CD4-positive, alpha-beta T cell treated with Interleukin-1 beta for 1 hour (primary cell): ENCODE data around the gene TEKT5.
"Not testable (repeated sequence)": the region's sequence is repeated elsewhere in the genome, so short reads cannot be mapped to it uniquely, and the experiment has no call there.

ENCODE experiments used
- DNase-seq, 2 donors: peaks; one replicate each; pipeline ENCODE4 v3.0.0-alpha.2; 2020 to 2022

Gene TEKT5

GRCh38 chr16:10684511-10685151 lies 10.1 kb downstream of the TEKT5 start:
- DNase-seq = no peak

GRCh38 chr16:10683170-10683569 lies 11.6 kb downstream of the TEKT5 start:
- no peak for DNase-seq

DNA sequence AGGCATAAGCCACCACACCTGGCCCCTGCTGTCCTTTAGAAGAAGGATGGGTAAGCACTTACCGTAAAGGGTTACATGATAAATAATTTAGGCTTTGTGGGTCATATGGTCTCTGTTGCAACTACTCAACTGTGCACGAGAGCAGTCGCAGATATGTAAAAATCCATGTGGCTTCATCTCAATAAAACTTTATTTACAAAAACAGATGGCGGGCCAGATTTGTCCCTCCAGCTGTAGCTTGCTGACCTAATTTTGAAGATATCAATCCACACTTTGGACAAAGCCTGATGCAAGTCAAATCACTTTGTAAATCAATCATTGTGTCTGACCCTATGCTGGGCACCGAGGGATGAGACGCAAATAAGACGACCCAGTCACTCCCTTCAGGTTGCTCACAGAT lies 12.1 kb downstream of the TEKT5 start:
- no peak for DNase-seq

GRCh38 chr16:10681310-10682308 lies 13.1 kb downstream of the TEKT5 start:
- no peak for DNase-seq

DNA sequence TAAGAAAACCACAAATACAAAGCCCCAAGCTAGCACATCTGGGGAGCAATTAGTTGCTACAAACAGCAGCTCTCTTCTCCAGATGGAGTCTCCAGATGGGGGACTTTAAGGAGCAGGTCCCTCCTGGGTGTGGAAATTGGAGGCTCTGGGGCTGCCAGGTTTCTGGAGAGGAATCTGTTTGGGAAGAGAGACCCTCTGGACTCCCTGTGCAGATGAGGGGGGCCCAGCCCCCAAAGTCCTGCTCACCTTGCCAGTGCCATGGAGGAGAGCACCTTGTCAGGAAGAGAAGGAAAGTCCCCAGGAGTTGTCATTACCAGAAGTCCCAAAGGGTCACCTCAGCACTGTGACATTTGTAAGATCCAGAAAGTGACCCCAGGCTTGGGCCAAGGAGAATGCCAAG lies 14.8 kb downstream of the TEKT5 start:
- DNase-seq = no peak

- not testable (repeated sequence) for DNase-seq
Measured at GRCh38 chr16:10679441-10679840, 15.3 kb downstream of the TEKT5 start.

DNA sequence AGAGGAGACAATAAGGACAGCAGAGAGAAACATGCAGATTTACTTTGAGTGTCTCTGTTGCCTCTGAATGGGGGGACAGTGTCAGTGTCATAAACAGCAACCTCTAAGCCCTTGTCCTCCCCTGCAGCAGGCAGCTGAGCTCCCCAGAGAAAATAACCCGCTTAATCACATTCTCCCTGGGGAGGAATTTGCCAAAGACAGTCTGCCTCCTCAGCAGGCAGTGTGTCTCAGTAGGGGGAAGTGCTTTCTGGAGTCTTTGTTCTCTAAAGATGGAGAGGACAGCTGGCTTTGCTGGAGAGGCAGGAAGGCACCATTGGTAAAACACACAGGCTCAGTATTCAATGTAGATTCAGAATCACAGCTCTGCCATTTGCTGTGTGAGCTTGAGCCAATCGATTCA lies 16.1 kb downstream of the TEKT5 start:
- no peak for DNase-seq

DNA sequence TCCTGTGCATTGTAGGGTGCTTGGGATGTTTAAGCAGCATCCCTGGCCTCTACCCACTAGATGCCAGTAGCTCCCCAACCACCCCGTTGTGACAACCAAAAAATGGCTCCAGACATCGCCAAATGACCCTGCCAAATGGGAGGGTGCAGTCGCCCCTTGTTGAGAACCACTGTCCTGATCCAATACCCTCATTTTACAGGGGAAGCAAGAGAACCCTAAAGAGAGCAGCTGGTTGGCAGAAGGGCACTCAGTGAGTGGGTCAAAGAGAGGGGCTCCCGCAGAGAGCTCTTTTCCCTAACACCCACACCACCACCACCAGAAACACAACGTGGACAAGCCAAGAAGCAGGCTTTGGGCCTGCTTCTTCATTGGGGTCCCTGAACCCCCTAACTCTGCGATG lies 18.4 kb downstream of the TEKT5 start:
- DNase-seq = no peak

DNA sequence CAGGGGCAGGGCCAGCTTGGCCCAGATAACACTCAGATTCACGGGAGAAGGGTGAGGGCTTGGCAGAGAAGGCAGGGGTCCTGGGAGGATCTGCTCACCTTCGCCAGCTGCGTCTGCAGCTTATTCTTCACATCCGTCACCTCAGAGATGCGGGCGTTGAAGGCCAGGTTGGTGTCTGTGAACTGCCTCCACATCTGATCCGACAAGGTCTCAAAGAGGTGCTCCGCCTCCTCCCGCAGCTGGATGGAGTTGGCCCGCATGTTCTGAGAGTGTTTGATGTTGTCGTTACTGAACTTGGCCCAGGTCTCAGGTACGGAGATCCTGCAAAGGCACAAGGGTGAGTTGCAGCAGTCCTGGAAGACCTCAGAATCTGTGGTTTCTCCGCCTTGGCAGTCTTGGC lies 18.9 kb downstream of the TEKT5 start:
- no peak for DNase-seq

- DNase-seq = no peak
Measured at GRCh38 chr16:10675216-10675615, 19.5 kb downstream of the TEKT5 start.

- DNase-seq = no peak
Measured at GRCh38 chr16:10671729-10672128, 23.0 kb downstream of the TEKT5 start.

DNA sequence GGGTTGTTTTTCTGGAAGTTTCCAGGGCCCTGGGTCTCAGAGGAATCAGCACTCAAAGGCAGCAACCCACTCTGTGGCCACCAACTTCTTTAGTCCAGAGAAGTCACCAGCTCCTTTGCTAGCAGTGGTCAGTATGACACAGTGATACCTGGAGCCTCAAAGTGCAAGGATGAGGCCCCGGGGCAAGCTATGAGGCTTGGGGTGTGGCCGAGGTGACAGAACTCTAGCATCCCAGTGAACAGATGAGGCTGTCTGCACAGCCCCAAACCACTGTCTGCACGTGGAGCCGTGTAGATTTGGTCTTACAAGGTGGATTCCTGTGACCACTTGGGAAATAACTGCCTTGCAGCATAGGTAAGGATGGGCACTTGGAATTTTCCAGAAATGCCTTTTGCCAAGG lies 24.9 kb downstream of the TEKT5 start:
- DNase-seq = no peak

- DNase-seq = no peak
Measured at GRCh38 chr16:10668322-10669045, 26.2 kb downstream of the TEKT5 start.

GRCh38 chr16:10667239-10667638 lies 27.5 kb downstream of the TEKT5 start:
- DNase-seq = no peak

GRCh38 chr16:10666291-10666690 lies 28.4 kb downstream of the TEKT5 start:
- DNase-seq = no peak

GRCh38 chr16:10665166-10665565 lies 29.6 kb downstream of the TEKT5 start:
- DNase-seq = no peak

GRCh38 chr16:10664720-10665126 lies 30.0 kb downstream of the TEKT5 start:
- no peak for DNase-seq

- no peak for DNase-seq
Measured at GRCh38 chr16:10663744-10664143, 31.0 kb downstream of the TEKT5 start.

- no peak for DNase-seq
Measured at GRCh38 chr16:10663146-10663545, 31.6 kb downstream of the TEKT5 start.

- DNase-seq = no peak
Measured at GRCh38 chr16:10662212-10662611, 32.5 kb downstream of the TEKT5 start.

DNA sequence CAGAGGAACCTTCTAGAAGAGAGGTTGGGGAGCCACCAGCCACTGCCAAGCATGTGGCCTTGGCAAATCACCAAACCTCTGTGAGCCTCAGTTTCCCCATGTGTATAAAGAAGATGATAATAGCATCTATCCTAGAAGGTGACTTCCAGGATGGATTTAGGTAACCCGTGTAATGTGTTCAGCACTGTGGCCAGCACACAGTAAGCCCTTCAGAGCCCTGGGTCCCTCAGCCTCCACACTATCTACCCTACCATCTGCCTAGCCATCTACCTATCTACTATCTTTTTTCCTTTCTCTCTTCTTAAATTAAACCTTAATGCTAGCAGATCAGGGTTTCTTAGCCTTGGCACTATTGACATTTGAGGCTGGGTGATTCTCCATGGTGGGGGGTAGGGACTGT lies 33.0 kb downstream of the TEKT5 start:
- no peak for DNase-seq

DNA sequence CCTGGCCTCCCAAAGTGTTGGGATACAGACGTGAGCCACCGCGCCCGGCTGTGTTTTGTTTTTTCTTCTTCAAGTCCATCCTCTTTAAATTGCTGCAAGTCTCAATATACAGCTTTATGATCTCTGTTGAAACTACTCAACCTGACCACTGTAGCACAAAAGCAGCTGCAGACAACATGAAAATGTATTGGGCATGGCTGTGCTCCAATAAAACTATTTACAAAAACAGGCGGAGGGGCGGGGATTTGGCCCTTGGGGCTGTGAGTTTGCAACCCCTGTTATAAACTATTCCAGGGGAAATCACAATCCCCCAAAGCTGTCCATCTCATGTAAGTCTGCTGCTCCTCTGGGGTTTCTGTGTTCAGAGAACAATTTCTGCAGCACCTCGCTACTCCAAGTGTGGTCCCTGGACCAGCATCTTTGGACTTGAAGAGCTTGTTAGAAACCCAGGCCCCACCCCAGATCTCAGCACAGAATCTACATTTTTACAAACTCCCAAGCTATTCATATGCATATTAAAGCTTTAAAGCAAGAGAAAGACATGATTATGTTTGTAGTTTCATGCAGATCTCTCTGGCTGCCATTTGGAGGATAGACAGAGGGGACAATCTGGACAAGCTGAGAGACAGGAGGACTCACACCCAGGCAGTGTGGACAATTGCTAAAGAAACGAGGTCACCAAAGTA lies 33.6 kb downstream of the TEKT5 start:
- no peak for DNase-seq

DNA sequence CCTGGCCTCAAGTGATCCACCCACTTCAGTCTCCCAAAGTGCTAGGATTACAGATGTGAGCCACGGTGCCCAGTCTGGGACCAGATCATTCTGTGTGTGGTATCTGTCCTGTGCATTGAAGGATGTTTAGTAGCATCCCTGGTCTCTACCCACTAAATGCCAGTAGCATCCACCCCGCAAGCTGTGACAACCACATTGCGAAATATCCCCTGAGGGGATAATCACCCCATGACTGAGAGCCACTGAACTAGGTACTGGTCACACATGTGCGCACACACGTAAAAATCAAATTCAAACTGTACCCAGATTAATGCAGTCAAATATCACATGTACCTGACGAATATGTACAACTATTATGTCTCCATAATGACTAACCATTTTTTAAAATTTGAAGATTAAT lies 35.8 kb downstream of the TEKT5 start:
- DNase-seq = no peak
